Measurements from ENCODE around the gene CHAF1B.

DNA sequence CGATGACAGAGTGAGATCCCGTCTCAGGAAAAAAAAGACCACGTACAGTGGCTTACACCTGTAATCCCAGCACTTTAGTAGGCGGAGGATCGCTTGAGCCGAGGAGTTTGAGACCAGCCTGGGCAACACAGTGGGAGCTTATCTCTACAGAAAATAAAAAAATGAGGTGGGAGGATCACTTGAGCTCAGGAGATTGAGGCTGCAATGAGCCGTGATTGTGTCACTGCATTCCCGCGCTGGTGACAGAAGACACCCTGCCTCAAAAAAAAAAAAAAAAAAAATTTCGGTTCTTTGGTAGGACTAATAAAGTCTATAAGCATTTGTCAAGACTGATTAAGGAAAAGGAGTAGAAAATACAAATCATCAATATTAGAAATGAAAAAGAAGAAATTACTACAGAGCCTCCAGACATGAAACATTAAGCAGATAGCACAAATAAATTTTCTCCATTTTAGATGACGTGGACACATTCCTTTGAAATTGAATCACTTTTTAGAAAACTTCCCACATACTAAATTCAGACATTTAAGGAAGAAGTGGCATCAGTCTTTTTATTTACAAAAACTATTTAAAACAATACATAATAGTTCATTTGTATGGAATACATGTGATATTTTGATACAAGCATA is 34.8 kb upstream of the CHAF1B start:
- TF ChIP-seq XRCC5 (IDR thresholded peaks at IDR 0.05; ENCODE audit: low read depth, low read length) (no peak), NFATC3 (IDR thresholded peaks at IDR 0.05) (no peak), ZNF282 (CRISPR knock-in tag; IDR thresholded peaks at IDR 0.05) (no peak), CSDE1 (IDR thresholded peaks at IDR 0.05) (no peak), POLR2A (conservative IDR thresholded peaks at IDR 0.05) (no peak)
- TF ChIP-seq, protein P1, sequence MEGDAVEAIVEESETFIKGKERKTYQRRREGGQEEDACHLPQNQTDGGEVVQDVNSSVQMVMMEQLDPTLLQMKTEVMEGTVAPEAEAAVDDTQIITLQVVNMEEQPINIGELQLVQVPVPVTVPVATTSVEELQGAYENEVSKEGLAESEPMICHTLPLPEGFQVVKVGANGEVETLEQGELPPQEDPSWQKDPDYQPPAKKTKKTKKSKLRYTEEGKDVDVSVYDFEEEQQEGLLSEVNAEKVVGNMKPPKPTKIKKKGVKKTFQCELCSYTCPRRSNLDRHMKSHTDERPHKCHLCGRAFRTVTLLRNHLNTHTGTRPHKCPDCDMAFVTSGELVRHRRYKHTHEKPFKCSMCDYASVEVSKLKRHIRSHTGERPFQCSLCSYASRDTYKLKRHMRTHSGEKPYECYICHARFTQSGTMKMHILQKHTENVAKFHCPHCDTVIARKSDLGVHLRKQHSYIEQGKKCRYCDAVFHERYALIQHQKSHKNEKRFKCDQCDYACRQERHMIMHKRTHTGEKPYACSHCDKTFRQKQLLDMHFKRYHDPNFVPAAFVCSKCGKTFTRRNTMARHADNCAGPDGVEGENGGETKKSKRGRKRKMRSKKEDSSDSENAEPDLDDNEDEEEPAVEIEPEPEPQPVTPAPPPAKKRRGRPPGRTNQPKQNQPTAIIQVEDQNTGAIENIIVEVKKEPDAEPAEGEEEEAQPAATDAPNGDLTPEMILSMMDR (IDR thresholded peaks at IDR 0.05 in 2 of 3, conservative IDR thresholded peaks at IDR 0.05 in 1 of 3; ENCODE audit: insufficient read depth in 2 of 3, low read depth in 1 of 3, low read length in 3 of 3), result no peak
- TF ChIP-seq, protein P2, sequence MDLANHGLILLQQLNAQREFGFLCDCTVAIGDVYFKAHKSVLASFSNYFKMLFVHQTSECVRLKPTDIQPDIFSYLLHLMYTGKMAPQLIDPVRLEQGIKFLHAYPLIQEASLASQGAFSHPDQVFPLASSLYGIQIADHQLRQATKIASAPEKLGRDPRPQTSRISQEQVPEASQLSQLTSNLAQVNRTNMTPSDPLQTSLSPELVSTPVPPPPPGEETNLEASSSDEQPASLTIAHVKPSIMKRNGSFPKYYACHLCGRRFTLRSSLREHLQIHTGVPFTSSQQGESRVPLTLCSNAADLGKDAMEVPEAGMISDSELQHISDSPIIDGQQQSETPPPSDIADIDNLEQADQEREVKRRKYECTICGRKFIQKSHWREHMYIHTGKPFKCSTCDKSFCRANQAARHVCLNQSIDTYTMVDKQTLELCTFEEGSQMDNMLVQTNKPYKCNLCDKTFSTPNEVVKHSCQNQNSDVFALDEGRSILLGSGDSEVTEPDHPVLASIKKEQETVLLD (IDR thresholded peaks at IDR 0.05), result no peak
- TF ChIP-seq, protein P3, sequence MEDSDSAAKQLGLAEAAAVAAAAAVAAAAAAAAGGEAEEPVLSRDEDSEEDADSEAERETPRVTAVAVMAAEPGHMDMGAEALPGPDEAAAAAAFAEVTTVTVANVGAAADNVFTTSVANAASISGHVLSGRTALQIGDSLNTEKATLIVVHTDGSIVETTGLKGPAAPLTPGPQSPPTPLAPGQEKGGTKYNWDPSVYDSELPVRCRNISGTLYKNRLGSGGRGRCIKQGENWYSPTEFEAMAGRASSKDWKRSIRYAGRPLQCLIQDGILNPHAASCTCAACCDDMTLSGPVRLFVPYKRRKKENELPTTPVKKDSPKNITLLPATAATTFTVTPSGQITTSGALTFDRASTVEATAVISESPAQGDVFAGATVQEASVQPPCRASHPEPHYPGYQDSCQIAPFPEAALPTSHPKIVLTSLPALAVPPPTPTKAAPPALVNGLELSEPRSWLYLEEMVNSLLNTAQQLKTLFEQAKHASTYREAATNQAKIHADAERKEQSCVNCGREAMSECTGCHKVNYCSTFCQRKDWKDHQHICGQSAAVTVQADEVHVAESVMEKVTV (CRISPR knock-in tag; IDR thresholded peaks at IDR 0.05), result no peak
- TF ChIP-seq, protein P4, sequence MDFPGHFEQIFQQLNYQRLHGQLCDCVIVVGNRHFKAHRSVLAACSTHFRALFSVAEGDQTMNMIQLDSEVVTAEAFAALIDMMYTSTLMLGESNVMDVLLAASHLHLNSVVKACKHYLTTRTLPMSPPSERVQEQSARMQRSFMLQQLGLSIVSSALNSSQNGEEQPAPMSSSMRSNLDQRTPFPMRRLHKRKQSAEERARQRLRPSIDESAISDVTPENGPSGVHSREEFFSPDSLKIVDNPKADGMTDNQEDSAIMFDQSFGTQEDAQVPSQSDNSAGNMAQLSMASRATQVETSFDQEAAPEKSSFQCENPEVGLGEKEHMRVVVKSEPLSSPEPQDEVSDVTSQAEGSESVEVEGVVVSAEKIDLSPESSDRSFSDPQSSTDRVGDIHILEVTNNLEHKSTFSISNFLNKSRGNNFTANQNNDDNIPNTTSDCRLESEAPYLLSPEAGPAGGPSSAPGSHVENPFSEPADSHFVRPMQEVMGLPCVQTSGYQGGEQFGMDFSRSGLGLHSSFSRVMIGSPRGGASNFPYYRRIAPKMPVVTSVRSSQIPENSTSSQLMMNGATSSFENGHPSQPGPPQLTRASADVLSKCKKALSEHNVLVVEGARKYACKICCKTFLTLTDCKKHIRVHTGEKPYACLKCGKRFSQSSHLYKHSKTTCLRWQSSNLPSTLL (IDR thresholded peaks at IDR 0.05), result no peak
- TF ChIP-seq, protein P5, sequence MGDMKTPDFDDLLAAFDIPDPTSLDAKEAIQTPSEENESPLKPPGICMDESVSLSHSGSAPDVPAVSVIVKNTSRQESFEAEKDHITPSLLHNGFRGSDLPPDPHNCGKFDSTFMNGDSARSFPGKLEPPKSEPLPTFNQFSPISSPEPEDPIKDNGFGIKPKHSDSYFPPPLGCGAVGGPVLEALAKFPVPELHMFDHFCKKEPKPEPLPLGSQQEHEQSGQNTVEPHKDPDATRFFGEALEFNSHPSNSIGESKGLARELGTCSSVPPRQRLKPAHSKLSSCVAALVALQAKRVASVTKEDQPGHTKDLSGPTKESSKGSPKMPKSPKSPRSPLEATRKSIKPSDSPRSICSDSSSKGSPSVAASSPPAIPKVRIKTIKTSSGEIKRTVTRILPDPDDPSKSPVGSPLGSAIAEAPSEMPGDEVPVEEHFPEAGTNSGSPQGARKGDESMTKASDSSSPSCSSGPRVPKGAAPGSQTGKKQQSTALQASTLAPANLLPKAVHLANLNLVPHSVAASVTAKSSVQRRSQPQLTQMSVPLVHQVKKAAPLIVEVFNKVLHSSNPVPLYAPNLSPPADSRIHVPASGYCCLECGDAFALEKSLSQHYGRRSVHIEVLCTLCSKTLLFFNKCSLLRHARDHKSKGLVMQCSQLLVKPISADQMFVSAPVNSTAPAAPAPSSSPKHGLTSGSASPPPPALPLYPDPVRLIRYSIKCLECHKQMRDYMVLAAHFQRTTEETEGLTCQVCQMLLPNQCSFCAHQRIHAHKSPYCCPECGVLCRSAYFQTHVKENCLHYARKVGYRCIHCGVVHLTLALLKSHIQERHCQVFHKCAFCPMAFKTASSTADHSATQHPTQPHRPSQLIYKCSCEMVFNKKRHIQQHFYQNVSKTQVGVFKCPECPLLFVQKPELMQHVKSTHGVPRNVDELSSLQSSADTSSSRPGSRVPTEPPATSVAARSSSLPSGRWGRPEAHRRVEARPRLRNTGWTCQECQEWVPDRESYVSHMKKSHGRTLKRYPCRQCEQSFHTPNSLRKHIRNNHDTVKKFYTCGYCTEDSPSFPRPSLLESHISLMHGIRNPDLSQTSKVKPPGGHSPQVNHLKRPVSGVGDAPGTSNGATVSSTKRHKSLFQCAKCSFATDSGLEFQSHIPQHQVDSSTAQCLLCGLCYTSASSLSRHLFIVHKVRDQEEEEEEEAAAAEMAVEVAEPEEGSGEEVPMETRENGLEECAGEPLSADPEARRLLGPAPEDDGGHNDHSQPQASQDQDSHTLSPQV (IDR thresholded peaks at IDR 0.05), result no peak
- TF ChIP-seq, protein P6, sequence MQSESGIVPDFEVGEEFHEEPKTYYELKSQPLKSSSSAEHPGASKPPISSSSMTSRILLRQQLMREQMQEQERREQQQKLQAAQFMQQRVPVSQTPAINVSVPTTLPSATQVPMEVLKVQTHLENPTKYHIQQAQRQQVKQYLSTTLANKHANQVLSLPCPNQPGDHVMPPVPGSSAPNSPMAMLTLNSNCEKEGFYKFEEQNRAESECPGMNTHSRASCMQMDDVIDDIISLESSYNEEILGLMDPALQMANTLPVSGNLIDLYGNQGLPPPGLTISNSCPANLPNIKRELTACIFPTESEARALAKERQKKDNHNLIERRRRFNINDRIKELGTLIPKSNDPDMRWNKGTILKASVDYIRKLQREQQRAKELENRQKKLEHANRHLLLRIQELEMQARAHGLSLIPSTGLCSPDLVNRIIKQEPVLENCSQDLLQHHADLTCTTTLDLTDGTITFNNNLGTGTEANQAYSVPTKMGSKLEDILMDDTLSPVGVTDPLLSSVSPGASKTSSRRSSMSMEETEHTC (IDR thresholded peaks at IDR 0.05), result no peak
- TF ChIP-seq, protein P7, sequence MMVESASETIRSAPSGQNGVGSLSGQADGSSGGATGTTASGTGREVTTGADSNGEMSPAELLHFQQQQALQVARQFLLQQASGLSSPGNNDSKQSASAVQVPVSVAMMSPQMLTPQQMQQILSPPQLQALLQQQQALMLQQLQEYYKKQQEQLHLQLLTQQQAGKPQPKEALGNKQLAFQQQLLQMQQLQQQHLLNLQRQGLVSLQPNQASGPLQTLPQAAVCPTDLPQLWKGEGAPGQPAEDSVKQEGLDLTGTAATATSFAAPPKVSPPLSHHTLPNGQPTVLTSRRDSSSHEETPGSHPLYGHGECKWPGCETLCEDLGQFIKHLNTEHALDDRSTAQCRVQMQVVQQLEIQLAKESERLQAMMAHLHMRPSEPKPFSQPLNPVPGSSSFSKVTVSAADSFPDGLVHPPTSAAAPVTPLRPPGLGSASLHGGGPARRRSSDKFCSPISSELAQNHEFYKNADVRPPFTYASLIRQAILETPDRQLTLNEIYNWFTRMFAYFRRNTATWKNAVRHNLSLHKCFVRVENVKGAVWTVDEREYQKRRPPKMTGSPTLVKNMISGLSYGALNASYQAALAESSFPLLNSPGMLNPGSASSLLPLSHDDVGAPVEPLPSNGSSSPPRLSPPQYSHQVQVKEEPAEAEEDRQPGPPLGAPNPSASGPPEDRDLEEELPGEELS (CRISPR knock-in tag; IDR thresholded peaks at IDR 0.05; ENCODE audit: borderline replicate concordance), result no peak
